GM23338 (cell line): ENCODE results near the gene SLC3A2. TPM values are rescaled to one million over a fixed set of nuclear protein-coding genes. Genes with fewer than 3 reads are reported as not detected.
A peak's percentile ranks its signal among the peaks of the same experiment; 100 is the strongest.

Source experiments
- ATAC-seq: fragments of 200-7000 bp; cut with Tn5 transposase; 3 replicates; pipeline ENCODE4 v1.9.1; 2020
- DNase-seq: peaks from one replicate; pipeline ENCODE4 v3.0.0-alpha.2; 2015; ENCODE audit warnings: low spot score
- H2AFZ ChIP-seq: fragments of 200-600 bp; sonication (generic); 2 replicates; pipeline ENCODE4 v1.8.0; 2016; ENCODE audit warnings: antibody characterized with exemption, mild to moderate bottlenecking, moderate library complexity
- H3F3A ChIP-seq: fragments of 200-600 bp; sonication (generic); replicated peaks from 2 replicates; pipeline ENCODE4 v1.8.0; 2017; ENCODE audit warnings: antibody characterized with exemption, mixed run types, low read depth
- H3K27ac ChIP-seq: fragments of 200-600 bp; sonication (generic); 2 replicates; pipeline ENCODE4 v1.6.1; 2016; ENCODE audit warnings: low read depth
- H3K27me3 ChIP-seq: fragments of 200-600 bp; sonication (generic); 2 replicates; pipeline ENCODE4 v1.8.0; 2016; ENCODE audit warnings: mild to moderate bottlenecking, mixed run types, moderate library complexity; ENCODE audit not compliant: insufficient read depth
- H3K36me3 ChIP-seq: fragments of 200-600 bp; sonication (generic); 2 replicates; pipeline ENCODE4 v1.8.0; 2016; ENCODE audit warnings: mild to moderate bottlenecking; ENCODE audit not compliant: insufficient read depth
- H3K4me1 ChIP-seq: fragments of 200-600 bp; sonication (generic); 2 replicates; pipeline ENCODE4 v1.8.0; 2016; ENCODE audit warnings: mild to moderate bottlenecking, moderate library complexity; ENCODE audit not compliant: insufficient read depth
- H3K4me2 ChIP-seq: fragments of 200-600 bp; sonication (generic); 2 replicates; pipeline ENCODE4 v1.7.1; 2017; ENCODE audit warnings: mixed run types
- H3K4me3 ChIP-seq: fragments of 200-600 bp; sonication (generic); 2 replicates; pipeline ENCODE4 v1.6.1; 2016; ENCODE audit warnings: mixed run types
- H3K79me2 ChIP-seq: fragments of 200-600 bp; sonication (generic); replicated peaks from 2 replicates; pipeline ENCODE4 v1.8.0; 2017; ENCODE audit warnings: mild to moderate bottlenecking; ENCODE audit not compliant: insufficient read depth
- H3K9me2 ChIP-seq: fragments of 200-600 bp; sonication (generic); 2 replicates; pipeline ENCODE4 v1.8.0; 2017; ENCODE audit not compliant: insufficient read depth
- H4K20me1 ChIP-seq: fragments of 200-600 bp; sonication (generic); replicated peaks from 2 replicates; pipeline ENCODE4 v1.8.0; 2017; ENCODE audit warnings: mild to moderate bottlenecking; ENCODE audit not compliant: insufficient read depth
- H3K27ac Mint-ChIP-seq: 2 replicates; pipeline ENCODE4 v1.8.0; 2020; ENCODE audit warnings: inconsistent platforms, mild to moderate bottlenecking, moderate library complexity, mixed read lengths
- H3K27me3 Mint-ChIP-seq: 3 replicates; pipeline ENCODE4 v1.8.0; 2022; ENCODE audit warnings: low read depth, mild to moderate bottlenecking, moderate library complexity, mixed read lengths, inconsistent platforms; ENCODE audit not compliant: insufficient read depth, poor library complexity
- H3K36me3 Mint-ChIP-seq: 3 replicates; pipeline ENCODE4 v1.8.0; 2021; ENCODE audit warnings: low read depth, mild to moderate bottlenecking, inconsistent platforms, moderate library complexity, mixed read lengths
- H3K4me1 Mint-ChIP-seq: 3 replicates; pipeline ENCODE4 v1.8.0; 2020; ENCODE audit warnings: mild to moderate bottlenecking, inconsistent platforms, mixed read lengths
- H3K4me3 Mint-ChIP-seq: 3 replicates; pipeline ENCODE4 v1.8.0; 2021; ENCODE audit warnings: moderate library complexity, mild to moderate bottlenecking, inconsistent platforms, mixed read lengths
- H3K9me3 Mint-ChIP-seq: 3 replicates; pipeline ENCODE4 v1.8.0; 2020; ENCODE audit warnings: moderate library complexity, mild to moderate bottlenecking, inconsistent platforms, mixed read lengths
- CREB1 ChIP-seq: fragments of 250-450 bp; sonication (Bioruptor Pico); IDR thresholded peaks from 2 replicates; pipeline ENCODE4 v1.5.0; 2020; ENCODE audit warnings: low read depth, mild to moderate bottlenecking, moderate library complexity
- EZH2 ChIP-seq: fragments of 200-600 bp; sonication (generic); IDR thresholded peaks from one replicate; pipeline ENCODE4 v1.8.0; 2017; ENCODE audit warnings: antibody characterized with exemption, mild to moderate bottlenecking, low read depth; ENCODE audit not compliant: unreplicated experiment
- JUNB ChIP-seq: IDR thresholded peaks from one replicate; pipeline ENCODE4 v1.6.1; 2016; ENCODE audit warnings: antibody characterized with exemption; ENCODE audit not compliant: unreplicated experiment
- NANOG ChIP-seq: IDR thresholded peaks from 2 replicates; pipeline ENCODE4 v1.6.1; 2016; ENCODE audit warnings: antibody characterized with exemption, borderline replicate concordance
- POLR2AphosphoS5 ChIP-seq: IDR thresholded peaks from 2 replicates; pipeline ENCODE4 v1.6.1; 2016; ENCODE audit warnings: antibody characterized with exemption, low read depth
- STAT1 ChIP-seq: IDR thresholded peaks from one replicate; pipeline ENCODE4 v1.6.1; 2016; ENCODE audit warnings: antibody characterized with exemption; ENCODE audit not compliant: unreplicated experiment
- ZNF331 ChIP-seq: fragments of 250-450 bp; sonication (Bioruptor Pico); IDR thresholded peaks from 2 replicates; pipeline ENCODE4 v1.5.0; 2020; ENCODE audit warnings: low read depth, mild to moderate bottlenecking, moderate library complexity
- polyA plus RNA-seq: library from polyadenylated mRNA; unstranded; fragments of >200 nt; fragmentation: Nextera tagmentation; extraction: Ambion mirVana; gene quantifications from 2 replicates; pipeline ENCODE4 v1.2.1, GENCODE V29; 2016
- total RNA-seq: library from RNA; depleted of rRNA; stranded (reverse); fragments of >200 nt; shearing (Covaris generic); gene quantifications from 2 replicates; pipeline ENCODE4 v1.2.3, GENCODE V29; 2014
- TF ChIP-seq, protein P1 (sequence below): IDR thresholded peaks from 2 replicates; pipeline ENCODE4 v1.6.1; 2016; ENCODE audit warnings: antibody characterized with exemption
- TF ChIP-seq, protein P2 (sequence below): IDR thresholded peaks from one replicate; pipeline ENCODE4 v1.6.1; 2018; ENCODE audit warnings: antibody characterized with exemption; ENCODE audit not compliant: unreplicated experiment

SLC3A2 gene
- total and polyA plus RNA-seq, 2 experiments from 2014 or later = 240 to 425 TPM

DNA sequence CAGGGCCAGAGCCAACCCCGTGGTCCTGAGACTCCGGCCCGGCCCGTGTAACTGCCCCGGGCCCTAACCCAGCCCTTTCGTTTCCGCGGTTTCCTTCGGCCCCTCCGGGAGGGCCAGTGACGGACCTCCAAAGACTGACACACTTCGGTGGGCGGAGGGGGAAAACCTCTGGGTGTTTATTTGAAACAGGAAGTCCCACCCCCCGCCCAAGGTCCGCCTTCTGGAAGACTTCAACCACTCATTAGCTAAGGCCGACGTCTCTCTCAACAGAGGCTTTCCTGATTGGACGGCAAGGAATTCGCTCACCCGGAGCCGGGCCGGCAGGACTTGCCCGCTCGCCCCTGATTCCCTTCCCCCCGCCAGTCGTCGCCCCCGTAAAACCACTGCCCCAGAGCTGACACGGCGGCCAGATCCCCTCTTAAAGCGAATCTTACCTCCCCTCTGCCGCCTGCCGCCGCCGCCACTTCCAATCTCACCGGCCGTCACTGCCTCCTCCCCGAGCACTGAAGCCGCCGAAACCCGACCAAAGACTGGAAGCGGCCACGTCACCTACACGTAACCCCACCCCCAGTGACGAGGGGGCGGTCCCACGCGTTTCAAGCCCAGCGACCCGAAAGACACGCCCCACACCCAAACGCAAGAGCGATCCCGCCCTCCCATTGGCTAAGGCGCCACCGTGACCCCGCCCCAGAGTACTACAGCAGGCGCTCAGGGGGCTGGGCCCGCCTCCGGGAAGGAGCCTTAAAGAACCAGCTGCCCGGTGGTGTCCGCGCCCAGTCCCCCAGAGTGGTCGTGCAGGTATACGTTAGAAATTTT lies 49.0 kb upstream of the SLC3A2 start, which contains the start of gene STX5:
Gene STX5 (minus strand): TSS at position 532 of the 816 bp plus-strand sequence. CDS start 808 bp downstream, outside the sequence.
- TF ChIP-seq ZNF331 (no peak), POLR2AphosphoS5 (peak; percentile 90), CREB1 (CRISPR knock-in tag) (peak; percentile 92)
- TF ChIP-seq, protein P1, sequence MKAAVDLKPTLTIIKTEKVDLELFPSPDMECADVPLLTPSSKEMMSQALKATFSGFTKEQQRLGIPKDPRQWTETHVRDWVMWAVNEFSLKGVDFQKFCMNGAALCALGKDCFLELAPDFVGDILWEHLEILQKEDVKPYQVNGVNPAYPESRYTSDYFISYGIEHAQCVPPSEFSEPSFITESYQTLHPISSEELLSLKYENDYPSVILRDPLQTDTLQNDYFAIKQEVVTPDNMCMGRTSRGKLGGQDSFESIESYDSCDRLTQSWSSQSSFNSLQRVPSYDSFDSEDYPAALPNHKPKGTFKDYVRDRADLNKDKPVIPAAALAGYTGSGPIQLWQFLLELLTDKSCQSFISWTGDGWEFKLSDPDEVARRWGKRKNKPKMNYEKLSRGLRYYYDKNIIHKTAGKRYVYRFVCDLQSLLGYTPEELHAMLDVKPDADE = peak; percentile 2; the same call in 1 of the 2 replicates
- TF ChIP-seq, protein P2, sequence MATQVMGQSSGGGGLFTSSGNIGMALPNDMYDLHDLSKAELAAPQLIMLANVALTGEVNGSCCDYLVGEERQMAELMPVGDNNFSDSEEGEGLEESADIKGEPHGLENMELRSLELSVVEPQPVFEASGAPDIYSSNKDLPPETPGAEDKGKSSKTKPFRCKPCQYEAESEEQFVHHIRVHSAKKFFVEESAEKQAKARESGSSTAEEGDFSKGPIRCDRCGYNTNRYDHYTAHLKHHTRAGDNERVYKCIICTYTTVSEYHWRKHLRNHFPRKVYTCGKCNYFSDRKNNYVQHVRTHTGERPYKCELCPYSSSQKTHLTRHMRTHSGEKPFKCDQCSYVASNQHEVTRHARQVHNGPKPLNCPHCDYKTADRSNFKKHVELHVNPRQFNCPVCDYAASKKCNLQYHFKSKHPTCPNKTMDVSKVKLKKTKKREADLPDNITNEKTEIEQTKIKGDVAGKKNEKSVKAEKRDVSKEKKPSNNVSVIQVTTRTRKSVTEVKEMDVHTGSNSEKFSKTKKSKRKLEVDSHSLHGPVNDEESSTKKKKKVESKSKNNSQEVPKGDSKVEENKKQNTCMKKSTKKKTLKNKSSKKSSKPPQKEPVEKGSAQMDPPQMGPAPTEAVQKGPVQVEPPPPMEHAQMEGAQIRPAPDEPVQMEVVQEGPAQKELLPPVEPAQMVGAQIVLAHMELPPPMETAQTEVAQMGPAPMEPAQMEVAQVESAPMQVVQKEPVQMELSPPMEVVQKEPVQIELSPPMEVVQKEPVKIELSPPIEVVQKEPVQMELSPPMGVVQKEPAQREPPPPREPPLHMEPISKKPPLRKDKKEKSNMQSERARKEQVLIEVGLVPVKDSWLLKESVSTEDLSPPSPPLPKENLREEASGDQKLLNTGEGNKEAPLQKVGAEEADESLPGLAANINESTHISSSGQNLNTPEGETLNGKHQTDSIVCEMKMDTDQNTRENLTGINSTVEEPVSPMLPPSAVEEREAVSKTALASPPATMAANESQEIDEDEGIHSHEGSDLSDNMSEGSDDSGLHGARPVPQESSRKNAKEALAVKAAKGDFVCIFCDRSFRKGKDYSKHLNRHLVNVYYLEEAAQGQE = no peak
- peak within 1 kb of the TSS; percentile 93 for H3K4me3 ChIP-seq
- H3K27ac Mint-ChIP-seq = peak within 1 kb of the TSS; percentile 100
- H3K27me3 ChIP-seq = no peaks in the 10 kb centered on the region
- peak within 1 kb of the TSS; percentile 94 for H3K4me3 Mint-ChIP-seq
- no peaks in the 10 kb centered on the region for H3K9me2 ChIP-seq
- H3K27ac ChIP-seq = peak within 1 kb of the TSS; percentile 96
- peaks cover 16% of the 10 kb centered on the region for H3K27me3 Mint-ChIP-seq
- H2AFZ ChIP-seq = no peak within 1 kb of the TSS
- peaks cover 14% of the 10 kb centered on the region for H4K20me1 ChIP-seq
- peaks cover 19% of the 10 kb centered on the region for H3K4me1 Mint-ChIP-seq
- H3K4me1 ChIP-seq = peaks cover 14% of the 10 kb centered on the region
- peak within 1 kb of the TSS; percentile 97 for H3K4me2 ChIP-seq
- no peaks in the 10 kb centered on the region; the same call in 2 of the 3 replicates for H3K9me3 Mint-ChIP-seq
- H3K36me3 ChIP-seq = peaks cover 21% of the 10 kb centered on the region
- peaks cover 42% of the 10 kb centered on the region for H3K79me2 ChIP-seq
- H3F3A ChIP-seq = peaks cover 44% of the 10 kb centered on the region; the same call in 1 of the 2 replicates
- peaks cover 62% of the 10 kb centered on the region for H3K36me3 Mint-ChIP-seq
- ATAC-seq = peak; percentile 88
- peak; percentile 100 for DNase-seq

DNA sequence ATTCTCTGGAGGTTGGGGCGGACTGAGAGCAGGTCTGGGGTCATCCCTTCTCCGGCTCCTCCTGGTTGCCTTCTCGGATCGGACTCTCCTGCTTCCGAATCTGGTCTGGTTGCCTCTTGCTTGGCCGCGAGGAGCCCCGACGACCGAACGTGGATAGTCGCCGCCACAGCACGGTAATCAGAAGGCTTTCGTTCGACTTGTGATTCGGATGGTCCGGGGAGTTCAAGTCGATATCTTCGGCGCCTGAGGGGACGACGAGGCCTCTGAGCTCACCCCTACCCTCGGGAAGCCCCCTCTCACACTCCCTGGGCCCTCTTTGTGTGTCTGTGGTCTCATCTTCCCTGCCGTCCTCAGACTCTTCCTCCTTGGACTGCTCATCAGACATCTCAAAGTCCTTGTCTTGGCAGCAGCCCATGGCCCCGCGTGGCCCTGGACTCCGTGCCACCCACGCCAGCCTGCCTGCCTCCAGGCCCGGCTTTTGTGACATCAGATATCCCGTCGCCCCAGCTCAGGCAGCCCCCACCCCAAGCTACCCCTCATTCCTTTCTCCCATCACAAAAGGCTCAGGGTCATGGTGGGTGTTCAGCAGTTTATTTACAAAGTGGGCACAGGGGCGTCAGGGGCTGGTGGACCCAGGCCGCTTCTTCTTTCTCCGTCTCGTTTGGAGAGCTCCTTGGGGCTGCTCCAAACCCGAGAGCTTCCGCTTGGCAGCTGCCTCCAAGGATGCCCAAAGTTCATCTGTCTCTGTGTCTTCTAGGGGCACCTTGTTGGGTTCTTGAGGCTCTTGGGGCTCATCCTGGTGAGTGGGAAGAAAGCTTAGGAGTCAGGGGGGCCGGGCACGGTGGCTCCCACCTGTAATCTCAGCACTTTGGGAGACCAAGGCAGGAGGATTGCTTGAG lies 48.1 kb upstream of the SLC3A2 start, which contains the start of gene TEX54:
Gene TEX54 (minus strand): TSS at position 506 of the 899 bp plus-strand sequence.
- peaks cover 14% of the 10 kb centered on the region for H4K20me1 ChIP-seq

More for the DNA sequence above, 48.1 kb upstream of the SLC3A2 start, which contains the start of gene TEX54:
- peaks cover 46% of the 10 kb centered on the region; the same call in 1 of the 2 replicates for H3F3A ChIP-seq
- H3K4me1 ChIP-seq = peaks cover 14% of the 10 kb centered on the region
- H3K4me1 Mint-ChIP-seq = peaks cover 21% of the 10 kb centered on the region
- peak within 1 kb of the TSS; percentile 96 for H3K27ac ChIP-seq
- peak within 1 kb of the TSS; percentile 100 for H3K27ac Mint-ChIP-seq
- no peak for TF ChIP-seq JUNB
- TF ChIP-seq EZH2 = no peak
- TF ChIP-seq, protein P2 = no peak
- TF ChIP-seq STAT1 = no peak
- no peak for TF ChIP-seq NANOG
- peaks cover 50% of the 10 kb centered on the region for H3K79me2 ChIP-seq
- peaks cover 18% of the 10 kb centered on the region for H3K27me3 Mint-ChIP-seq
- H3K4me2 ChIP-seq = peak within 1 kb of the TSS; percentile 93
- peaks cover 21% of the 10 kb centered on the region for H3K36me3 ChIP-seq
- peak within 1 kb of the TSS; percentile 93 for H3K4me3 ChIP-seq
- peaks cover 62% of the 10 kb centered on the region for H3K36me3 Mint-ChIP-seq
- DNase-seq (no peak), ATAC-seq (peak; percentile 6)
- no peak within 1 kb of the TSS for H2AFZ ChIP-seq
- H3K4me3 Mint-ChIP-seq = peak within 1 kb of the TSS; percentile 94
- H3K27me3 ChIP-seq = no peaks in the 10 kb centered on the region
- no peaks in the 10 kb centered on the region; the same call in 2 of the 3 replicates for H3K9me3 Mint-ChIP-seq
- no peaks in the 10 kb centered on the region for H3K9me2 ChIP-seq
